K562 (cell line): Measurements from ENCODE around the gene COL4A2. TPM values are rescaled to one million over a fixed set of nuclear protein-coding genes. Genes with fewer than 3 reads are reported as not detected.
A peak's percentile ranks its signal among the peaks of the same experiment; 100 is the strongest.

Source experiments
- ELF2 ChIP-seq: fragments of 250-450 bp; sonication (Bioruptor Pico); IDR thresholded peaks from 2 replicates; pipeline ENCODE4 v1.5.0; 2021; ENCODE audit warnings: mild to moderate bottlenecking
- FUS ChIP-seq: fragments of 200-400 bp; formaldehyde crosslinking; optimal IDR thresholded peaks from 2 replicates; pipeline ENCODE3; 2017; ENCODE audit warnings: low read depth, low read length
- GATAD2B ChIP-seq: fragments of 450-650 bp; IDR thresholded peaks from 2 replicates; pipeline ENCODE4 v1.6.1; 2017; ENCODE audit warnings: mild to moderate bottlenecking, borderline replicate concordance
- HDAC2 ChIP-seq: fragments of 450-650 bp; IDR thresholded peaks from 2 replicates; pipeline ENCODE4 v1.6.1; 2016; ENCODE audit warnings: mild to moderate bottlenecking
- MCM5 ChIP-seq: fragments of 450-650 bp; IDR thresholded peaks from 2 replicates; pipeline ENCODE4 v1.6.1; 2016; ENCODE audit warnings: low read depth
- NCOA6 ChIP-seq: fragments of 450-650 bp; IDR thresholded peaks from 2 replicates; pipeline ENCODE4 v1.6.1; 2017; ENCODE audit warnings: mild to moderate bottlenecking
- POLR2A ChIP-seq: fragments of 450-650 bp; conservative IDR thresholded peaks from 2 replicates; pipeline ENCODE4 v1.6.1; 2016
- PPARD ChIP-seq: fragments of 250-450 bp; sonication (Bioruptor Pico); IDR thresholded peaks from 2 replicates; pipeline ENCODE4 v1.8.0; 2022; ENCODE audit warnings: inconsistent platforms, mild to moderate bottlenecking, moderate library complexity
- RBFOX2 ChIP-seq: fragments of 200-400 bp; formaldehyde crosslinking; IDR thresholded peaks from 2 replicates; pipeline ENCODE4 v1.6.1; 2017; ENCODE audit warnings: low read depth, mild to moderate bottlenecking, low read length, moderate library complexity
- SETDB1 ChIP-seq: IDR thresholded peaks from one replicate; pipeline ENCODE4 v1.6.1; 2012; ENCODE audit warnings: low read length, control low read depth, inconsistent platforms
- ZFX ChIP-seq: sonication (generic); formaldehyde crosslinking; IDR thresholded peaks from 2 replicates; pipeline ENCODE4 v1.8.0; 2022; ENCODE audit warnings: mild to moderate bottlenecking, missing genetic modification reagents, moderate library complexity
- polyA plus RNA-seq, 8 experiments: library from polyadenylated mRNA; depleted of rRNA in 4 of 8; stranded (reverse) in 5 of 8; unstranded in 3 of 8; fragments of >200 nt; fragmentation: Nextera tagmentation in 2 of 8; fragmentation: Illumina TruSeq in 1 of 8; extraction: Ambion mirVana in 2 of 8; extraction: Trizol in 1 of 8; gene quantifications; 2 replicates each; pipeline versions ENCODE4 v1.2.1 to v1.2.3, GENCODE V29; 2011 to 2014; ENCODE audit warnings: inconsistent platforms in 1 of 8, missing spikeins in 1 of 8
- total RNA-seq, 7 experiments: library from RNA; depleted of rRNA in 6 of 7; stranded (reverse); fragments of >200 nt in 6 of 7; fragmentation: Illumina TruSeq in 2 of 7; extraction: Trizol in 2 of 7; gene quantifications; 2 replicates each; pipeline versions ENCODE4 v1.2.1 to v1.2.3, GENCODE V29; 2011 to 2021; ENCODE audit warnings: low replicate concordance in 1 of 7
- TF ChIP-seq, protein P1 (sequence below): fragments of 450-650 bp; IDR thresholded peaks from 2 replicates; pipeline ENCODE4 v1.6.1; 2016; ENCODE audit warnings: mild to moderate bottlenecking, moderate library complexity
- TF ChIP-seq, protein P2 (sequence below): IDR thresholded peaks from 2 replicates; pipeline ENCODE4 v1.6.1; 2014; ENCODE audit warnings: antibody characterized with exemption
- TF ChIP-seq, protein P3 (sequence below): fragments of 250-450 bp; sonication (Bioruptor Pico); IDR thresholded peaks from 2 replicates; pipeline ENCODE4 v1.4.0; 2020; ENCODE audit warnings: mild to moderate bottlenecking, moderate library complexity, borderline replicate concordance

The COL4A2 gene
- total and polyA plus RNA-seq, 9 of the 15 experiments (the other 6 are each of a cell fraction or from before 2014, with no cell fraction given): 0.13 to 15.2 (median 8.1) TPM

DNA sequence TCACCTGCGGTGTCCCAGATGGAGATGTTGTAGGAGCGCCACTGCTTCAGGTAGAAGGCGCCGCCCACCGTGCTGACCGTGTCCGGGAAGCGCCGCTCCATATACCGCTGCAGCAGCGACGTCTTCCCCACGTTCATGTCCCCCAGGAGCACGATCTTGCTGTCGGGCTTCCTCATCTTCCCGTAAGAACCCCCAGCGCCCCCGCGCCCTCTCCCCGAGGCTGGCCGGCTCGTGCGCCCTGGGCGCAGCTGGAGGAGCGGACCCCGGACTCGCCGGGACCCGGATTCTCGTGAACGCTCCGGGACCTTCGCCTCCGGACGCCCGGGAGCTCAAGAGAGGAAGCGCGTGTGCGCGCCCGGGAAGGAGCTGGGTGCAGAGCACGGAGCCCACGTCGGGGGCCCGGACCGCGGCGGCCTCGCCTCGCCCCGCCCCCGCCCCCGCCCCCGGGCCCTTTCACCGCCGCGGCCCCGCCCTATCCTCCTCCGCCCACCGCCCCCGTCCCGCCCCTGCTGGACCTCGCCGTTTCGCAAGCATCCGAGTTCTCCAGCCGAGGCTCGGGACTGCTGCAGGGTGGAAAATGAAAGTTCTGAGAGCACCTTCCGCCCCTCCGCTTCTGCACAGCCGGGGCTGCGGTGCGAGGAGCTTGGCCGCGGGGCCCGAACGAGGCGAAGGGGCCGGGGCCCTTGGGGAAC is 254.4 kb downstream of the COL4A2 start, which contains the start of gene RAB20 (continued):
- TF ChIP-seq, protein P1, sequence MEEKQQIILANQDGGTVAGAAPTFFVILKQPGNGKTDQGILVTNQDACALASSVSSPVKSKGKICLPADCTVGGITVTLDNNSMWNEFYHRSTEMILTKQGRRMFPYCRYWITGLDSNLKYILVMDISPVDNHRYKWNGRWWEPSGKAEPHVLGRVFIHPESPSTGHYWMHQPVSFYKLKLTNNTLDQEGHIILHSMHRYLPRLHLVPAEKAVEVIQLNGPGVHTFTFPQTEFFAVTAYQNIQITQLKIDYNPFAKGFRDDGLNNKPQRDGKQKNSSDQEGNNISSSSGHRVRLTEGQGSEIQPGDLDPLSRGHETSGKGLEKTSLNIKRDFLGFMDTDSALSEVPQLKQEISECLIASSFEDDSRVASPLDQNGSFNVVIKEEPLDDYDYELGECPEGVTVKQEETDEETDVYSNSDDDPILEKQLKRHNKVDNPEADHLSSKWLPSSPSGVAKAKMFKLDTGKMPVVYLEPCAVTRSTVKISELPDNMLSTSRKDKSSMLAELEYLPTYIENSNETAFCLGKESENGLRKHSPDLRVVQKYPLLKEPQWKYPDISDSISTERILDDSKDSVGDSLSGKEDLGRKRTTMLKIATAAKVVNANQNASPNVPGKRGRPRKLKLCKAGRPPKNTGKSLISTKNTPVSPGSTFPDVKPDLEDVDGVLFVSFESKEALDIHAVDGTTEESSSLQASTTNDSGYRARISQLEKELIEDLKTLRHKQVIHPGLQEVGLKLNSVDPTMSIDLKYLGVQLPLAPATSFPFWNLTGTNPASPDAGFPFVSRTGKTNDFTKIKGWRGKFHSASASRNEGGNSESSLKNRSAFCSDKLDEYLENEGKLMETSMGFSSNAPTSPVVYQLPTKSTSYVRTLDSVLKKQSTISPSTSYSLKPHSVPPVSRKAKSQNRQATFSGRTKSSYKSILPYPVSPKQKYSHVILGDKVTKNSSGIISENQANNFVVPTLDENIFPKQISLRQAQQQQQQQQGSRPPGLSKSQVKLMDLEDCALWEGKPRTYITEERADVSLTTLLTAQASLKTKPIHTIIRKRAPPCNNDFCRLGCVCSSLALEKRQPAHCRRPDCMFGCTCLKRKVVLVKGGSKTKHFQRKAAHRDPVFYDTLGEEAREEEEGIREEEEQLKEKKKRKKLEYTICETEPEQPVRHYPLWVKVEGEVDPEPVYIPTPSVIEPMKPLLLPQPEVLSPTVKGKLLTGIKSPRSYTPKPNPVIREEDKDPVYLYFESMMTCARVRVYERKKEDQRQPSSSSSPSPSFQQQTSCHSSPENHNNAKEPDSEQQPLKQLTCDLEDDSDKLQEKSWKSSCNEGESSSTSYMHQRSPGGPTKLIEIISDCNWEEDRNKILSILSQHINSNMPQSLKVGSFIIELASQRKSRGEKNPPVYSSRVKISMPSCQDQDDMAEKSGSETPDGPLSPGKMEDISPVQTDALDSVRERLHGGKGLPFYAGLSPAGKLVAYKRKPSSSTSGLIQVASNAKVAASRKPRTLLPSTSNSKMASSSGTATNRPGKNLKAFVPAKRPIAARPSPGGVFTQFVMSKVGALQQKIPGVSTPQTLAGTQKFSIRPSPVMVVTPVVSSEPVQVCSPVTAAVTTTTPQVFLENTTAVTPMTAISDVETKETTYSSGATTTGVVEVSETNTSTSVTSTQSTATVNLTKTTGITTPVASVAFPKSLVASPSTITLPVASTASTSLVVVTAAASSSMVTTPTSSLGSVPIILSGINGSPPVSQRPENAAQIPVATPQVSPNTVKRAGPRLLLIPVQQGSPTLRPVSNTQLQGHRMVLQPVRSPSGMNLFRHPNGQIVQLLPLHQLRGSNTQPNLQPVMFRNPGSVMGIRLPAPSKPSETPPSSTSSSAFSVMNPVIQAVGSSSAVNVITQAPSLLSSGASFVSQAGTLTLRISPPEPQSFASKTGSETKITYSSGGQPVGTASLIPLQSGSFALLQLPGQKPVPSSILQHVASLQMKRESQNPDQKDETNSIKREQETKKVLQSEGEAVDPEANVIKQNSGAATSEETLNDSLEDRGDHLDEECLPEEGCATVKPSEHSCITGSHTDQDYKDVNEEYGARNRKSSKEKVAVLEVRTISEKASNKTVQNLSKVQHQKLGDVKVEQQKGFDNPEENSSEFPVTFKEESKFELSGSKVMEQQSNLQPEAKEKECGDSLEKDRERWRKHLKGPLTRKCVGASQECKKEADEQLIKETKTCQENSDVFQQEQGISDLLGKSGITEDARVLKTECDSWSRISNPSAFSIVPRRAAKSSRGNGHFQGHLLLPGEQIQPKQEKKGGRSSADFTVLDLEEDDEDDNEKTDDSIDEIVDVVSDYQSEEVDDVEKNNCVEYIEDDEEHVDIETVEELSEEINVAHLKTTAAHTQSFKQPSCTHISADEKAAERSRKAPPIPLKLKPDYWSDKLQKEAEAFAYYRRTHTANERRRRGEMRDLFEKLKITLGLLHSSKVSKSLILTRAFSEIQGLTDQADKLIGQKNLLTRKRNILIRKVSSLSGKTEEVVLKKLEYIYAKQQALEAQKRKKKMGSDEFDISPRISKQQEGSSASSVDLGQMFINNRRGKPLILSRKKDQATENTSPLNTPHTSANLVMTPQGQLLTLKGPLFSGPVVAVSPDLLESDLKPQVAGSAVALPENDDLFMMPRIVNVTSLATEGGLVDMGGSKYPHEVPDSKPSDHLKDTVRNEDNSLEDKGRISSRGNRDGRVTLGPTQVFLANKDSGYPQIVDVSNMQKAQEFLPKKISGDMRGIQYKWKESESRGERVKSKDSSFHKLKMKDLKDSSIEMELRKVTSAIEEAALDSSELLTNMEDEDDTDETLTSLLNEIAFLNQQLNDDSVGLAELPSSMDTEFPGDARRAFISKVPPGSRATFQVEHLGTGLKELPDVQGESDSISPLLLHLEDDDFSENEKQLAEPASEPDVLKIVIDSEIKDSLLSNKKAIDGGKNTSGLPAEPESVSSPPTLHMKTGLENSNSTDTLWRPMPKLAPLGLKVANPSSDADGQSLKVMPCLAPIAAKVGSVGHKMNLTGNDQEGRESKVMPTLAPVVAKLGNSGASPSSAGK: 0 out of 2 replicates have a peak, but pooled peaks have one; percentile 13
- TF ChIP-seq, protein P2, sequence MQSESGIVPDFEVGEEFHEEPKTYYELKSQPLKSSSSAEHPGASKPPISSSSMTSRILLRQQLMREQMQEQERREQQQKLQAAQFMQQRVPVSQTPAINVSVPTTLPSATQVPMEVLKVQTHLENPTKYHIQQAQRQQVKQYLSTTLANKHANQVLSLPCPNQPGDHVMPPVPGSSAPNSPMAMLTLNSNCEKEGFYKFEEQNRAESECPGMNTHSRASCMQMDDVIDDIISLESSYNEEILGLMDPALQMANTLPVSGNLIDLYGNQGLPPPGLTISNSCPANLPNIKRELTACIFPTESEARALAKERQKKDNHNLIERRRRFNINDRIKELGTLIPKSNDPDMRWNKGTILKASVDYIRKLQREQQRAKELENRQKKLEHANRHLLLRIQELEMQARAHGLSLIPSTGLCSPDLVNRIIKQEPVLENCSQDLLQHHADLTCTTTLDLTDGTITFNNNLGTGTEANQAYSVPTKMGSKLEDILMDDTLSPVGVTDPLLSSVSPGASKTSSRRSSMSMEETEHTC: no peak
- TF ChIP-seq SETDB1: no peak
- TF ChIP-seq RBFOX2: peak; percentile 74
- TF ChIP-seq PPARD: no peak
- no peak for TF ChIP-seq GATAD2B
- TF ChIP-seq NCOA6: peak; percentile 63; the same call in 1 of the 2 replicates
- TF ChIP-seq ZFX (CRISPR knock-in tag): peak; percentile 53
- TF ChIP-seq, protein P3, sequence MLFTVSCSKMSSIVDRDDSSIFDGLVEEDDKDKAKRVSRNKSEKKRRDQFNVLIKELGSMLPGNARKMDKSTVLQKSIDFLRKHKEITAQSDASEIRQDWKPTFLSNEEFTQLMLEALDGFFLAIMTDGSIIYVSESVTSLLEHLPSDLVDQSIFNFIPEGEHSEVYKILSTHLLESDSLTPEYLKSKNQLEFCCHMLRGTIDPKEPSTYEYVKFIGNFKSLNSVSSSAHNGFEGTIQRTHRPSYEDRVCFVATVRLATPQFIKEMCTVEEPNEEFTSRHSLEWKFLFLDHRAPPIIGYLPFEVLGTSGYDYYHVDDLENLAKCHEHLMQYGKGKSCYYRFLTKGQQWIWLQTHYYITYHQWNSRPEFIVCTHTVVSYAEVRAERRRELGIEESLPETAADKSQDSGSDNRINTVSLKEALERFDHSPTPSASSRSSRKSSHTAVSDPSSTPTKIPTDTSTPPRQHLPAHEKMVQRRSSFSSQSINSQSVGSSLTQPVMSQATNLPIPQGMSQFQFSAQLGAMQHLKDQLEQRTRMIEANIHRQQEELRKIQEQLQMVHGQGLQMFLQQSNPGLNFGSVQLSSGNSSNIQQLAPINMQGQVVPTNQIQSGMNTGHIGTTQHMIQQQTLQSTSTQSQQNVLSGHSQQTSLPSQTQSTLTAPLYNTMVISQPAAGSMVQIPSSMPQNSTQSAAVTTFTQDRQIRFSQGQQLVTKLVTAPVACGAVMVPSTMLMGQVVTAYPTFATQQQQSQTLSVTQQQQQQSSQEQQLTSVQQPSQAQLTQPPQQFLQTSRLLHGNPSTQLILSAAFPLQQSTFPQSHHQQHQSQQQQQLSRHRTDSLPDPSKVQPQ (CRISPR knock-in tag): no peak
- no peak for TF ChIP-seq MCM5
- TF ChIP-seq ELF2: no peak
- 0 out of 2 replicates have a peak, but pooled peaks have one; percentile 34 for TF ChIP-seq POLR2A
- no peak for TF ChIP-seq FUS
- no peak for TF ChIP-seq HDAC2
